ENCODE data around the gene KCNJ10.
A peak's percentile ranks its signal among the peaks of the same experiment; 100 is the strongest.

KCNJ10 gene

GRCh38 chr1:160087118-160087662 is 17.2 kb upstream of the KCNJ10 start:
- H3K27ac ChIP-seq (ENCODE audit: low read length): no peak overlapping the region
- no peak overlapping the region for H3K9ac ChIP-seq (ENCODE audit: low read depth, low read length)
- H3K4me3 ChIP-seq (ENCODE audit: low read depth in 1 of 2, low read length in 2 of 2): no peak overlapping the region
- DNase-seq: no peak
- H3K4me2 ChIP-seq (ENCODE audit: insufficient read depth, low read length): no peak overlapping the region
- no peaks in the 10 kb centered on the region for H3K79me2 ChIP-seq (ENCODE audit: insufficient read depth, low read length)
- H4K20me1 ChIP-seq (ENCODE audit: insufficient read depth, low read length): peaks cover 2% of the 10 kb centered on the region
- TF ChIP-seq EZH2 (IDR thresholded peaks at IDR 0.05; ENCODE audit: borderline replicate concordance, low read depth, low read length, severe bottlenecking): no peak
- TF ChIP-seq CTCF (IDR thresholded peaks at IDR 0.05; ENCODE audit: borderline replicate concordance, extremely low read depth, low read length, poor library complexity, severe bottlenecking): no peak
- no peaks in the 10 kb centered on the region for H3K4me1 ChIP-seq (ENCODE audit: insufficient read depth, low read length)
- ATAC-seq (ENCODE audit: insufficient read depth, low read depth): no peak
- H2AFZ ChIP-seq (ENCODE audit: low read depth, low read length): no peak overlapping the region
- no peaks in the 10 kb centered on the region for H3K9me3 ChIP-seq (ENCODE audit: insufficient read depth, low read length, severe bottlenecking)
- H3K27me3 ChIP-seq (ENCODE audit: insufficient read depth, low read length, poor library complexity): no peaks in the 10 kb centered on the region
- H3K36me3 ChIP-seq (ENCODE audit: insufficient read depth, low read length): peaks cover 23% of the 10 kb centered on the region

GRCh38 chr1:160086456-160086892 is 16.5 kb upstream of the KCNJ10 start:
- Histone ChIP-seq H3K9ac (ENCODE audit: low read depth, low read length) (no peak overlapping the region), H3K9me3 (ENCODE audit: insufficient read depth, low read length, severe bottlenecking) (no peaks in the 10 kb centered on the region), H3K27me3 (ENCODE audit: insufficient read depth, low read length, poor library complexity) (no peaks in the 10 kb centered on the region), H3K4me3 (ENCODE audit: low read depth in 1 of 2, low read length in 2 of 2) (no peak overlapping the region), H3K27ac (ENCODE audit: low read length) (no peak overlapping the region), H3K79me2 (ENCODE audit: insufficient read depth, low read length) (no peaks in the 10 kb centered on the region), H3K4me2 (ENCODE audit: insufficient read depth, low read length) (no peak overlapping the region), H3K4me1 (ENCODE audit: insufficient read depth, low read length) (no peaks in the 10 kb centered on the region), H4K20me1 (ENCODE audit: insufficient read depth, low read length) (peaks cover 2% of the 10 kb centered on the region; the same call in 1 of the 2 replicates), H2AFZ (ENCODE audit: low read depth, low read length) (no peak overlapping the region), H3K36me3 (ENCODE audit: insufficient read depth, low read length) (peaks cover 16% of the 10 kb centered on the region)
- TF ChIP-seq CTCF (IDR thresholded peaks at IDR 0.05; ENCODE audit: borderline replicate concordance, extremely low read depth, low read length, poor library complexity, severe bottlenecking) (no peak), EZH2 (IDR thresholded peaks at IDR 0.05; ENCODE audit: borderline replicate concordance, low read depth, low read length, severe bottlenecking) (no peak)
- ATAC-seq (ENCODE audit: insufficient read depth, low read depth) (no peak), DNase-seq (no peak)

GRCh38 chr1:160085686-160086455 is 15.9 kb upstream of the KCNJ10 start:
- Histone ChIP-seq H3K79me2 (ENCODE audit: insufficient read depth, low read length) (no peaks in the 10 kb centered on the region), H3K27ac (ENCODE audit: low read length) (no peak overlapping the region), H2AFZ (ENCODE audit: low read depth, low read length) (no peak overlapping the region), H3K36me3 (ENCODE audit: insufficient read depth, low read length) (peaks cover 13% of the 10 kb centered on the region; the same call in 1 of the 2 replicates), H3K9me3 (ENCODE audit: insufficient read depth, low read length, severe bottlenecking) (no peaks in the 10 kb centered on the region), H3K4me3 (ENCODE audit: low read depth in 1 of 2, low read length in 2 of 2) (no peak overlapping the region), H4K20me1 (ENCODE audit: insufficient read depth, low read length) (peaks cover 2% of the 10 kb centered on the region; the same call in 1 of the 2 replicates), H3K4me1 (ENCODE audit: insufficient read depth, low read length) (no peaks in the 10 kb centered on the region), H3K4me2 (ENCODE audit: insufficient read depth, low read length) (no peak overlapping the region), H3K27me3 (ENCODE audit: insufficient read depth, low read length, poor library complexity) (no peaks in the 10 kb centered on the region), H3K9ac (ENCODE audit: low read depth, low read length) (no peak overlapping the region)
- peak; percentile 87 for ATAC-seq (ENCODE audit: insufficient read depth, low read depth)
- TF ChIP-seq EZH2 (IDR thresholded peaks at IDR 0.05; ENCODE audit: borderline replicate concordance, low read depth, low read length, severe bottlenecking): no peak
- peak; percentile 75 for TF ChIP-seq CTCF (IDR thresholded peaks at IDR 0.05; ENCODE audit: borderline replicate concordance, extremely low read depth, low read length, poor library complexity, severe bottlenecking)
- DNase-seq: peak; percentile 67
